ENCODE results near the gene PRDM16. TPM values are rescaled to one million over a fixed set of nuclear protein-coding genes. Genes with fewer than 3 reads are reported as not detected.

PRDM16 gene
- total RNA-seq, 1 donor from 2014 or later = 0.43 TPM

DNA sequence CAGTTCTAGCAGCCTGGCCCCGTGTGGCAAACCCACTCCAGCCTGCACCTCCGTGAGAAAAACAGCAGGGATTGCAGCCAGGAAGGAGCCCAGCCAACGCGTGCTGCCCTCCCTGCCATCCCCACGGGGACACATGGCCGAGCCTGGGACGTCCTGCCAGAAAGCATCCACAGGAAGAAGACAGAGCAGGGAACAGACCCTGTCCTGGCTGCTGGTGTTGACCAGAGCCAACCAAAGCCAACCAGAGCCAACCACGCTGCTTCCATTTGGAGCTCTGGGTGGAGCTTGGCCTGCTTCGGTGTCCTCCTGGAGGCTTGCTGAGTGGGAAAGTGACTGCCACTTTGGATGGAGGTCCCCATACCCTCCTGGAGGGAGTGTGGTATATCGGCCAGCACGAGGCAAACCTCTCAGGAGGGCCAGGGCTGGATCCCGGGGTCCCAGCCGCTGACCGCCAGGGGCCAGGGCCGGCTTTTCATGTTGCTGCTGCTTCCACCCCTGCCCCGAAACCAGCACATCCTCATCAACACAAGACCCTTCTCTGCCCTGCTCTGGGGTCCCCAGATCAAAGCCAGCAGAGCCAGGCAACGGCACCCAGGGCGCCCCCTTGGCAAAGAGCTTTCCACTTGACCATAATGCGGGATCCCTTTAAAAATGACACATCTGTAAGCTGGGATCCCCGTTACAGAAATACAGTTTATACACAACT, 304.9 kb downstream of the PRDM16 start:
- Mint-ChIP-seq H3K9me3 (ENCODE audit: unreplicated experiment) (no peaks in the 10 kb centered on the region), H3K4me3 (ENCODE audit: unreplicated experiment) (no peak overlapping the region), H3K36me3 (ENCODE audit: low read depth, unreplicated experiment) (no peaks in the 10 kb centered on the region), H3K27ac (ENCODE audit: unreplicated experiment) (no peak overlapping the region), H3K27me3 (ENCODE audit: low read depth, unreplicated experiment) (peaks cover 30% of the 10 kb centered on the region), H3K4me1 (ENCODE audit: low read depth, unreplicated experiment) (peaks cover 3% of the 10 kb centered on the region)
- H3K4me3 ChIP-seq (ENCODE audit: insufficient read depth, low read depth, low read length) = no peak overlapping the region
- DNase-seq (ENCODE audit: low read depth) = no peak
- H3K9ac ChIP-seq (ENCODE audit: low read length) = no peak overlapping the region
- H4K20me1 ChIP-seq (ENCODE audit: insufficient read depth, low read length) = peaks cover 6% of the 10 kb centered on the region
- H3K79me2 ChIP-seq (ENCODE audit: insufficient read depth, low read length) = no peaks in the 10 kb centered on the region
- H2AFZ ChIP-seq (ENCODE audit: low read depth, low read length) = no peak overlapping the region
- no peak overlapping the region for H3K4me2 ChIP-seq (ENCODE audit: low read length)
- H3K27me3 ChIP-seq (ENCODE audit: insufficient read depth, low read length) = no peaks in the 10 kb centered on the region
- no peak overlapping the region for H3K27ac ChIP-seq (ENCODE audit: low read depth, low read length)
- H3K9me3 ChIP-seq (ENCODE audit: insufficient read depth, low read depth, low read length) = no peaks in the 10 kb centered on the region
- peaks cover 25% of the 10 kb centered on the region for H3K4me1 ChIP-seq (ENCODE audit: insufficient read depth, low read length)
- H3K36me3 ChIP-seq (ENCODE audit: insufficient read depth, low read length) = no peaks in the 10 kb centered on the region
- no peak for FAIRE-seq
- TF ChIP-seq CTCF (IDR thresholded peaks at IDR 0.05; ENCODE audit: insufficient read depth, low read depth, low read length) = no peak
- no peak for TF ChIP-seq EZH2 (IDR thresholded peaks at IDR 0.05; ENCODE audit: insufficient read depth, low read length)

DNA sequence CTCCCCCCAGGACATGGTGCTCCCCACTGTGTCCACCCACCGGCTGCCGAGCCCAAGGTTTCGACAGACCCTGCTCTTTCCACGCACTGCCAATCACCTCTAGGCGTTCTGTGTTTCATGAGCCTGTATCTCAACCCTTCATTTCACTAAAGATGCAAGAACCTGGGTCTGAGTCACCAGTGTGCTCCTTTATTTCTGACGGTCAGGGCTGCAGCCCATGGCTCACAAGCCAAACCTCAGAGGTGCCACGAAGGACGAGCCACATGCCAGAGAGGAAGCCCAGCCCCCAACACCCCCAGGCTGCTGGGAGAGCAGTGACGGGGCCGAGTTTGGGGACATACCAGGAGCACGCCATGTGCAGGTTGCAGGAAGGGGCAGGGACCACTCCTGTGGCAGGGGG, 306.2 kb downstream of the PRDM16 start:
- no peak overlapping the region for H3K9ac ChIP-seq (ENCODE audit: low read length)
- no peak for TF ChIP-seq EZH2 (IDR thresholded peaks at IDR 0.05; ENCODE audit: insufficient read depth, low read length)
- TF ChIP-seq CTCF (IDR thresholded peaks at IDR 0.05; ENCODE audit: insufficient read depth, low read depth, low read length) = no peak
- H4K20me1 ChIP-seq (ENCODE audit: insufficient read depth, low read length) = no peaks in the 10 kb centered on the region
- Mint-ChIP-seq H3K4me3 (ENCODE audit: unreplicated experiment) (no peak overlapping the region), H3K36me3 (ENCODE audit: low read depth, unreplicated experiment) (no peaks in the 10 kb centered on the region), H3K9me3 (ENCODE audit: unreplicated experiment) (no peaks in the 10 kb centered on the region), H3K27ac (ENCODE audit: unreplicated experiment) (no peak overlapping the region), H3K4me1 (ENCODE audit: low read depth, unreplicated experiment) (no peaks in the 10 kb centered on the region), H3K27me3 (ENCODE audit: low read depth, unreplicated experiment) (peaks cover 30% of the 10 kb centered on the region)
- no peaks in the 10 kb centered on the region for H3K9me3 ChIP-seq (ENCODE audit: insufficient read depth, low read depth, low read length)
- H3K79me2 ChIP-seq (ENCODE audit: insufficient read depth, low read length) = no peaks in the 10 kb centered on the region
- no peaks in the 10 kb centered on the region for H3K36me3 ChIP-seq (ENCODE audit: insufficient read depth, low read length)
- DNase-seq (ENCODE audit: low read depth) = peak; percentile 62
- H2AFZ ChIP-seq (ENCODE audit: low read depth, low read length) = no peak overlapping the region
- H3K4me3 ChIP-seq (ENCODE audit: insufficient read depth, low read depth, low read length) = no peak overlapping the region
- H3K27me3 ChIP-seq (ENCODE audit: insufficient read depth, low read length) = no peaks in the 10 kb centered on the region
- H3K27ac ChIP-seq (ENCODE audit: low read depth, low read length) = no peak overlapping the region
- no peak for FAIRE-seq
- peaks cover 11% of the 10 kb centered on the region for H3K4me1 ChIP-seq (ENCODE audit: insufficient read depth, low read length)
- peak overlapping the region; percentile 14 for H3K4me2 ChIP-seq (ENCODE audit: low read length)

- Mint-ChIP-seq H3K36me3 (ENCODE audit: low read depth, unreplicated experiment) (no peaks in the 10 kb centered on the region), H3K9me3 (ENCODE audit: unreplicated experiment) (peaks cover 2% of the 10 kb centered on the region), H3K4me3 (ENCODE audit: unreplicated experiment) (no peak overlapping the region), H3K4me1 (ENCODE audit: low read depth, unreplicated experiment) (no peaks in the 10 kb centered on the region), H3K27ac (ENCODE audit: unreplicated experiment) (no peak overlapping the region), H3K27me3 (ENCODE audit: low read depth, unreplicated experiment) (peaks cover 36% of the 10 kb centered on the region)
- Histone ChIP-seq H3K4me1 (ENCODE audit: insufficient read depth, low read length) (peaks cover 9% of the 10 kb centered on the region), H3K4me2 (ENCODE audit: low read length) (no peak overlapping the region), H4K20me1 (ENCODE audit: insufficient read depth, low read length) (no peaks in the 10 kb centered on the region), H3K4me3 (ENCODE audit: insufficient read depth, low read depth, low read length) (no peak overlapping the region), H3K36me3 (ENCODE audit: insufficient read depth, low read length) (no peaks in the 10 kb centered on the region), H3K79me2 (ENCODE audit: insufficient read depth, low read length) (no peaks in the 10 kb centered on the region), H3K27me3 (ENCODE audit: insufficient read depth, low read length) (no peaks in the 10 kb centered on the region), H3K9ac (ENCODE audit: low read length) (no peak overlapping the region), H3K9me3 (ENCODE audit: insufficient read depth, low read depth, low read length) (no peaks in the 10 kb centered on the region), H2AFZ (ENCODE audit: low read depth, low read length) (no peak overlapping the region), H3K27ac (ENCODE audit: low read depth, low read length) (no peak overlapping the region)
- FAIRE-seq = no peak
- no peak for TF ChIP-seq CTCF (IDR thresholded peaks at IDR 0.05; ENCODE audit: insufficient read depth, low read depth, low read length)
- TF ChIP-seq EZH2 (IDR thresholded peaks at IDR 0.05; ENCODE audit: insufficient read depth, low read length) = no peak
- no peak for DNase-seq (ENCODE audit: low read depth)
Observed at GRCh38 chr1:3377166-3377565, 308.2 kb downstream of the PRDM16 start.

Measured in astrocyte (in vitro differentiated cells and primary cell).